WTC11 (cell line): ENCODE data around the gene ADARB2. TPM values are rescaled to one million over a fixed set of nuclear protein-coding genes. Genes with fewer than 3 reads are reported as not detected.

Experiments used
- ATAC-seq: fragments of 200-7000 bp; cut with Tn5 transposase; 2 replicates; pipeline ENCODE4 v1.10.0; 2021; ENCODE audit warnings: mild to moderate bottlenecking, moderate library complexity
- CTCF ChIA-PET: fragments of 300-600 bp; sonication (Branson Sonifier 250); formaldehyde crosslinking; loops from one replicate; lab custom pipeline; 2021; ENCODE audit warnings: antibody characterized with exemption; lab: Charles Lee
- POLR2A ChIA-PET: fragments of 350-600 bp; sonication (Branson Sonifier 250); formaldehyde crosslinking; loops from one replicate; lab custom pipeline; 2021; ENCODE audit warnings: antibody characterized with exemption; lab: Charles Lee
- DNase-seq: peaks from one replicate; pipeline ENCODE4 v3.0.0; 2021; ENCODE audit warnings: low spot score
- H3K27ac Mint-ChIP-seq: 2 replicates; pipeline ENCODE4 v1.8.0; 2021; ENCODE audit warnings: mixed read lengths
- H3K27me3 Mint-ChIP-seq: 2 replicates; pipeline ENCODE4 v1.8.0; 2021; ENCODE audit warnings: low read depth, mild to moderate bottlenecking, moderate library complexity, mixed read lengths
- H3K36me3 Mint-ChIP-seq: 2 replicates; pipeline ENCODE4 v1.8.0; 2021; ENCODE audit warnings: mixed read lengths
- H3K4me1 Mint-ChIP-seq: 2 replicates; pipeline ENCODE4 v1.8.0; 2022; ENCODE audit warnings: mixed read lengths
- H3K4me3 Mint-ChIP-seq: 2 replicates; pipeline ENCODE4 v1.8.0; 2021; ENCODE audit warnings: mild to moderate bottlenecking, moderate library complexity, mixed read lengths
- H3K9me3 Mint-ChIP-seq: 2 replicates; pipeline ENCODE4 v1.8.0; 2021; ENCODE audit warnings: mixed read lengths
- ATF2 ChIP-seq: sonication (generic); formaldehyde crosslinking; IDR thresholded peaks from 2 replicates; pipeline ENCODE4 v1.8.1; 2022; ENCODE audit warnings: low read depth, missing genetic modification reagents, borderline replicate concordance
- ERG ChIP-seq: fragments of 250-450 bp; sonication (Bioruptor Pico); IDR thresholded peaks from 2 replicates; pipeline ENCODE4 v1.8.0; 2021; ENCODE audit warnings: mild to moderate bottlenecking
- FOXJ3 ChIP-seq: sonication (generic); formaldehyde crosslinking; IDR thresholded peaks from 2 replicates; pipeline ENCODE4 v1.9.0; 2021; ENCODE audit warnings: missing genetic modification reagents, mild to moderate bottlenecking, borderline replicate concordance
- HMGXB4 ChIP-seq: sonication (generic); formaldehyde crosslinking; IDR thresholded peaks from 2 replicates; pipeline ENCODE4 v1.8.1; 2023; ENCODE audit warnings: mild to moderate bottlenecking, moderate library complexity, missing genetic modification reagents
- IRF1 ChIP-seq: sonication (generic); formaldehyde crosslinking; IDR thresholded peaks from 2 replicates; pipeline ENCODE4 v1.8.0; 2023; ENCODE audit warnings: missing genetic modification reagents
- IRF2 ChIP-seq: sonication (generic); formaldehyde crosslinking; IDR thresholded peaks from 2 replicates; pipeline ENCODE4 v1.8.0; 2022; ENCODE audit warnings: low read depth, missing genetic modification reagents, borderline replicate concordance
- JUN ChIP-seq: sonication (generic); formaldehyde crosslinking; IDR thresholded peaks from 2 replicates; pipeline ENCODE4 v1.8.0; 2023; ENCODE audit warnings: mild to moderate bottlenecking, missing genetic modification reagents
- MLX ChIP-seq: sonication (generic); formaldehyde crosslinking; IDR thresholded peaks from 2 replicates; pipeline ENCODE4 v1.8.1; 2023; ENCODE audit warnings: mild to moderate bottlenecking, missing genetic modification reagents, moderate library complexity
- MXD4 ChIP-seq: fragments of 250-450 bp; sonication (Bioruptor Pico); IDR thresholded peaks from 2 replicates; pipeline ENCODE4 v1.8.0; 2021; ENCODE audit warnings: mild to moderate bottlenecking, moderate library complexity, borderline replicate concordance
- NFATC4 ChIP-seq: fragments of 250-450 bp; sonication (Bioruptor Pico); IDR thresholded peaks from 2 replicates; pipeline ENCODE4 v1.9.0; 2021; ENCODE audit warnings: mild to moderate bottlenecking
- OVOL2 ChIP-seq: fragments of 250-450 bp; sonication (Bioruptor Pico); IDR thresholded peaks from 2 replicates; pipeline ENCODE4 v1.9.0; 2021; ENCODE audit warnings: mild to moderate bottlenecking, borderline replicate concordance
- PREB ChIP-seq: sonication (generic); formaldehyde crosslinking; IDR thresholded peaks from 2 replicates; pipeline ENCODE4 v1.8.1; 2022; ENCODE audit warnings: mild to moderate bottlenecking, missing genetic modification reagents, moderate library complexity, borderline replicate concordance
- RELA ChIP-seq: sonication (generic); formaldehyde crosslinking; IDR thresholded peaks from 2 replicates; pipeline ENCODE4 v1.8.1; 2022; ENCODE audit warnings: missing genetic modification reagents, mild to moderate bottlenecking, borderline replicate concordance
- SP1 ChIP-seq: sonication (generic); formaldehyde crosslinking; conservative IDR thresholded peaks from 2 replicates; pipeline ENCODE4 v1.8.1; 2022; ENCODE audit warnings: missing genetic modification reagents
- USF1 ChIP-seq: sonication (generic); formaldehyde crosslinking; IDR thresholded peaks from 2 replicates; pipeline ENCODE4 v1.8.0; 2022; ENCODE audit warnings: mild to moderate bottlenecking, missing genetic modification reagents
- ZBTB21 ChIP-seq: sonication (generic); formaldehyde crosslinking; IDR thresholded peaks from 2 replicates; pipeline ENCODE4 v1.8.1; 2023; ENCODE audit warnings: mild to moderate bottlenecking, missing genetic modification reagents, borderline replicate concordance
- ZMAT4 ChIP-seq: fragments of 250-450 bp; sonication (Bioruptor Pico); IDR thresholded peaks from 2 replicates; pipeline ENCODE4 v1.9.0; 2021; ENCODE audit warnings: mild to moderate bottlenecking
- ZNF317 ChIP-seq: sonication (generic); formaldehyde crosslinking; IDR thresholded peaks from 2 replicates; pipeline ENCODE4 v1.8.1; 2023; ENCODE audit warnings: low read depth, mild to moderate bottlenecking, moderate library complexity, missing genetic modification reagents, borderline replicate concordance
- ZNF416 ChIP-seq: fragments of 250-450 bp; sonication (Bioruptor Pico); IDR thresholded peaks from 2 replicates; pipeline ENCODE4 v1.9.0; 2021; ENCODE audit warnings: mild to moderate bottlenecking, inconsistent platforms
- ZNF425 ChIP-seq: fragments of 250-450 bp; sonication (Bioruptor Pico); conservative IDR thresholded peaks from 2 replicates; pipeline ENCODE4 v1.9.0; 2021; ENCODE audit warnings: mild to moderate bottlenecking
- ZNF532 ChIP-seq: fragments of 250-450 bp; sonication (Bioruptor Pico); IDR thresholded peaks from 2 replicates; pipeline ENCODE4 v1.9.0; 2021; ENCODE audit warnings: mild to moderate bottlenecking, borderline replicate concordance
- total RNA-seq: library from RNA; stranded (reverse); gene quantifications from 3 replicates; pipeline ENCODE4 v1.2.3, GENCODE V29; 2021

The ADARB2 gene
- total RNA-seq, 1 experiment from 2014 or later = 3.7 TPM

- TF ChIP-seq FOXJ3 (no peak), ZBTB21 (CRISPR knock-in tag) (no peak), ATF2 (CRISPR knock-in tag) (no peak), MXD4 (CRISPR knock-in tag) (no peak)
These were observed 534.1 kb downstream of the ADARB2 start (continued) for GRCh38 chr10:1203216-1203615.

GRCh38 chr10:1202343-1202742 lies 535.0 kb downstream of the ADARB2 start:
- Mint-ChIP-seq H3K27me3 (peaks cover 4% of the 10 kb centered on the region; the same call in 1 of the 2 replicates), H3K36me3 (no peaks in the 10 kb centered on the region), H3K27ac (no peak overlapping the region), H3K4me1 (peaks cover 20% of the 10 kb centered on the region), H3K9me3 (no peaks in the 10 kb centered on the region)
- ATAC-seq = no peak
- CTCF ChIA-PET = no interaction called here
- no peak for TF ChIP-seq ZNF425 (CRISPR knock-in tag)
- no peak for TF ChIP-seq NFATC4 (CRISPR knock-in tag)
- no peak for TF ChIP-seq ZNF317 (CRISPR knock-in tag)
- no peak for TF ChIP-seq PREB
- no peak for TF ChIP-seq JUN (CRISPR knock-in tag)
- TF ChIP-seq ZMAT4 = no peak
- TF ChIP-seq IRF1 (CRISPR knock-in tag) = no peak
- no peak for TF ChIP-seq ERG (CRISPR knock-in tag)
- TF ChIP-seq OVOL2 (CRISPR knock-in tag) = no peak
- TF ChIP-seq HMGXB4 (CRISPR knock-in tag) = no peak
- no peak for TF ChIP-seq SP1 (CRISPR knock-in tag)
- TF ChIP-seq IRF2 = no peak
- TF ChIP-seq USF1 (CRISPR knock-in tag) = no peak
- no peak for TF ChIP-seq RELA (CRISPR knock-in tag)
- no peak for TF ChIP-seq MLX
- TF ChIP-seq ZNF416 (CRISPR knock-in tag) = no peak
- no peak for TF ChIP-seq ZNF532
- TF ChIP-seq, all 79 proteins: peak for 0
- POLR2A ChIA-PET = no interaction called here
- no peak for DNase-seq
- H3K4me3 Mint-ChIP-seq = no peak overlapping the region
